H1 (cell line): Measurements from ENCODE around the gene ANGEL2. TPM values are rescaled to one million over a fixed set of nuclear protein-coding genes. Genes with fewer than 3 reads are reported as not detected.

Experiments
- CTCF ChIA-PET: fragments of 300-600 bp; sonication (Branson Sonifier 250); formaldehyde crosslinking; loops from one replicate; lab custom pipeline; 2021; ENCODE audit not compliant: partially characterized antibody; lab: Charles Lee
- POLR2A ChIA-PET: fragments of 300-600 bp; sonication (Branson Sonifier 250); formaldehyde crosslinking; loops from one replicate; lab custom pipeline; 2021; ENCODE audit warnings: inconsistent platforms; ENCODE audit not compliant: partially characterized antibody; lab: Charles Lee
- DNase-seq, 2 experiments: peaks; one replicate each; pipeline versions ENCODE4 v3.0.0 to v3.0.0-alpha.2; 2010 to 2022; ENCODE audit warnings: low spot score in 2 of 2, low read depth in 1 of 2, mixed read lengths in 1 of 2
- FAIRE-seq: peaks from 2 replicates; lab custom pipeline; 2011; peaks lifted over from hg19 to GRCh38; lab: Jason Lieb, UNC
- H2AFZ ChIP-seq: 2 replicates; pipeline ENCODE4 v1.8.1; 2012; ENCODE audit warnings: low read length, inconsistent platforms
- H2AK5ac ChIP-seq: 2 replicates; pipeline ENCODE4 v1.6.1; 2013; ENCODE audit warnings: low read depth, low read length
- H2BK120ac ChIP-seq: replicated peaks from 2 replicates; pipeline ENCODE3; 2013; ENCODE audit warnings: low read depth, low read length, inconsistent platforms
- H2BK12ac ChIP-seq: 2 replicates; pipeline ENCODE4 v1.6.1; 2013; ENCODE audit warnings: low read depth, low read length
- H2BK15ac ChIP-seq: 2 replicates; pipeline ENCODE4 v1.6.1; 2013; ENCODE audit warnings: low read length
- H2BK20ac ChIP-seq: 2 replicates; pipeline ENCODE4 v1.6.1; 2013; ENCODE audit warnings: low read length
- H2BK5ac ChIP-seq: 2 replicates; pipeline ENCODE4 v1.6.1; 2013; ENCODE audit warnings: low read depth, low read length
- H3K14ac ChIP-seq: 2 replicates; pipeline ENCODE4 v1.6.1; 2013; ENCODE audit warnings: inconsistent platforms; ENCODE audit not compliant: insufficient read length
- H3K18ac ChIP-seq: 2 replicates; pipeline ENCODE4 v1.6.1; 2013; ENCODE audit warnings: low read length; ENCODE audit errors: extremely low read depth
- H3K23ac ChIP-seq: 2 replicates; pipeline ENCODE4 v1.6.1; 2013; ENCODE audit warnings: inconsistent platforms; ENCODE audit not compliant: insufficient read length
- H3K23me2 ChIP-seq: 2 replicates; pipeline ENCODE4 v1.6.1; 2013; ENCODE audit warnings: low read depth, low read length
- H3K27ac ChIP-seq: 2 replicates; pipeline ENCODE4 v1.6.1; 2011; ENCODE audit warnings: low read depth, low read length, inconsistent platforms
- H3K27me3 ChIP-seq, 4 experiments: replicated peaks in 1 of 4; 1 replicate in 1 of 4; 2 replicates in 3 of 4; pipeline versions ENCODE4 v1.6.1 to v1.8.1; 2011 to 2013; ENCODE audit warnings: low read length in 3 of 4, mild to moderate bottlenecking in 3 of 4, inconsistent platforms in 2 of 4, mixed read lengths in 2 of 4, moderate library complexity in 1 of 4; ENCODE audit not compliant: control insufficient read depth in 3 of 4, insufficient read depth in 3 of 4; ENCODE audit errors: extremely low read depth in 1 of 4
- H3K36me3 ChIP-seq, 4 experiments: 2 replicates each; pipeline versions ENCODE4 v1.6.1 to v1.8.1; 2011 to 2013; ENCODE audit warnings: mild to moderate bottlenecking in 4 of 4, low read length in 3 of 4, moderate library complexity in 2 of 4, control low read depth in 1 of 4, inconsistent platforms in 1 of 4; ENCODE audit not compliant: insufficient read depth in 4 of 4, control insufficient read depth in 2 of 4
- H3K4ac ChIP-seq: replicated peaks from 2 replicates; pipeline ENCODE3; 2013; ENCODE audit warnings: low read length, low read depth, mixed read lengths, inconsistent platforms; ENCODE audit not compliant: insufficient read length
- H3K4me1 ChIP-seq, 4 experiments: replicated peaks in 1 of 4; 1 replicate in 1 of 4; 2 replicates in 3 of 4; pipeline versions ENCODE4 v1.6.1 to v1.8.1; 2011 to 2013; ENCODE audit warnings: low read length in 3 of 4, inconsistent platforms in 2 of 4, mixed read lengths in 1 of 4; ENCODE audit not compliant: insufficient read depth in 4 of 4, control insufficient read depth in 3 of 4
- H3K4me2 ChIP-seq, 2 experiments: 2 replicates each; pipeline versions ENCODE4 v1.6.1 to v1.8.1; 2011 to 2013; ENCODE audit warnings: low read depth in 2 of 2, low read length in 2 of 2, control low read depth in 1 of 2, inconsistent platforms in 1 of 2, mild to moderate bottlenecking in 1 of 2; ENCODE audit not compliant: insufficient read depth in 1 of 2
- H3K4me3 ChIP-seq, 4 experiments: fragments of 200-600, 300-600 bp in 1 of 4; sonication (generic), shearing (Covaris generic), sonication (Bioruptor Twin) in 1 of 4; 2 replicates each; pipeline versions ENCODE4 v1.5.1 to v1.8.1; 2011 to 2016; ENCODE audit warnings: low read length in 4 of 4, low read depth in 3 of 4, control low read depth in 2 of 4, inconsistent platforms in 2 of 4, mild to moderate bottlenecking in 2 of 4, mixed read lengths in 1 of 4, moderate library complexity in 1 of 4; ENCODE audit not compliant: insufficient read depth in 2 of 4; ENCODE audit errors: extremely low read depth in 1 of 4
- H3K56ac ChIP-seq: replicated peaks from 2 replicates; pipeline ENCODE3; 2013; ENCODE audit warnings: low read depth, mild to moderate bottlenecking, mixed read lengths, low read length, inconsistent platforms; ENCODE audit not compliant: insufficient read length
- H3K79me1 ChIP-seq: 2 replicates; pipeline ENCODE4 v1.6.1; 2013; ENCODE audit warnings: low read depth, low read length, control low read depth
- H3K79me2 ChIP-seq, 2 experiments: 2 replicates each; pipeline versions ENCODE4 v1.6.1 to v1.8.1; 2012 to 2013; ENCODE audit warnings: low read length in 2 of 2, mild to moderate bottlenecking in 2 of 2, inconsistent platforms in 1 of 2; ENCODE audit not compliant: insufficient read depth in 2 of 2, control insufficient read depth in 1 of 2
- H3K9ac ChIP-seq, 4 experiments: replicated peaks in 1 of 4; 1 replicate in 1 of 4; 2 replicates in 3 of 4; pipeline versions ENCODE4 v1.6.1 to v1.8.1; 2011 to 2013; ENCODE audit warnings: low read depth in 3 of 4, low read length in 3 of 4, control low read depth in 2 of 4, mild to moderate bottlenecking in 2 of 4, moderate library complexity in 2 of 4, inconsistent platforms in 1 of 4; ENCODE audit errors: extremely low read depth in 1 of 4
- H3K9me3 ChIP-seq, 2 experiments: 2 replicates each; pipeline versions ENCODE4 v1.6.1 to v1.8.1; 2012 to 2013; ENCODE audit warnings: mild to moderate bottlenecking in 2 of 2, moderate library complexity in 2 of 2, control low read depth in 1 of 2, inconsistent platforms in 1 of 2, low read depth in 1 of 2, low read length in 1 of 2, mixed read lengths in 1 of 2; ENCODE audit not compliant: insufficient read depth in 2 of 2
- H4K20me1 ChIP-seq, 2 experiments: replicated peaks in 1 of 2; 2 replicates each; pipeline versions ENCODE3 to v1.8.1; 2011 to 2013; ENCODE audit warnings: inconsistent platforms in 2 of 2, low read length in 2 of 2, mild to moderate bottlenecking in 1 of 2; ENCODE audit not compliant: insufficient read depth in 2 of 2, control insufficient read depth in 1 of 2
- H4K5ac ChIP-seq: 2 replicates; pipeline ENCODE4 v1.6.1; 2013; ENCODE audit warnings: low read length, low read depth, mixed read lengths, inconsistent platforms; ENCODE audit not compliant: insufficient read length
- H4K8ac ChIP-seq: 2 replicates; pipeline ENCODE4 v1.8.0; 2013; ENCODE audit warnings: mild to moderate bottlenecking, moderate library complexity, low read length, inconsistent platforms; ENCODE audit not compliant: insufficient read depth; ENCODE audit errors: extremely low read depth
- H4K91ac ChIP-seq: replicated peaks from 2 replicates; pipeline ENCODE3; 2013; ENCODE audit warnings: low read length, mixed read lengths, inconsistent platforms; ENCODE audit not compliant: insufficient read length
- BCL11A ChIP-seq, 2 experiments: IDR thresholded peaks; one replicate each; pipeline ENCODE4 v1.6.1; 2011; ENCODE audit warnings: low read depth in 2 of 2, low read length in 2 of 2, mild to moderate bottlenecking in 2 of 2
- CBX8 ChIP-seq: fragments of 300-800, 300-1000 bp; sonication (generic); IDR thresholded peaks from 2 replicates; pipeline ENCODE4 v1.7.1; 2016; ENCODE audit warnings: low read depth, low read length, borderline replicate concordance
- CEBPB ChIP-seq: IDR thresholded peaks from 2 replicates; pipeline ENCODE4 v1.6.1; 2012; ENCODE audit warnings: low read depth, low read length
- JUND ChIP-seq: IDR thresholded peaks from 2 replicates; pipeline ENCODE4 v1.6.1; 2011; ENCODE audit warnings: mild to moderate bottlenecking, improper control_type of control experiment, low read length
- RNF2 ChIP-seq: fragments of 200-900, 300-1000 bp; sonication (generic); IDR thresholded peaks from 2 replicates; pipeline ENCODE4 v1.7.1; 2016; ENCODE audit warnings: borderline replicate concordance, low read depth, mild to moderate bottlenecking, antibody characterized with exemption, low read length; ENCODE audit not compliant: poor library complexity, severe bottlenecking; ENCODE audit errors: missing control alignments
- TEAD4 ChIP-seq: IDR thresholded peaks from 2 replicates; pipeline ENCODE4 v1.6.1; 2012; ENCODE audit warnings: low read depth, low read length, inconsistent platforms, mixed read lengths
- WGBS, 2 experiments: shearing (Covaris generic) in 1 of 2; methylation state at CpG; one replicate each; pipeline versions ENCODE4 v1.1.6 to v1.1.7; 2013 to 2015; ENCODE audit warnings: low lambda C conversion rate in 2 of 2, mixed read lengths in 2 of 2, inconsistent platforms in 1 of 2, low coverage in 1 of 2, missing lambda C conversion rate in 1 of 2; ENCODE audit not compliant: insufficient replicate concordance in 2 of 2, insufficient coverage in 1 of 2, insufficient read length in 1 of 2; ENCODE audit errors: extremely low coverage in 1 of 2, missing lambda C conversion rate in 1 of 2; 5-methylcytosine and 5-hydroxymethylcytosine counted together
- polyA plus RNA-seq, 7 experiments: library from polyadenylated mRNA; depleted of rRNA in 3 of 7; stranded (reverse) in 5 of 7; unstranded in 2 of 7; fragments of >200 nt in 5 of 7; fragments of 200-250 nt in 2 of 7; gene quantifications; 1 replicate in 5 of 7; 2 replicates in 1 of 7; 4 replicates in 1 of 7; pipeline versions ENCODE4 v1.2.1 to v1.2.3, GENCODE V29; 2011 to 2013; ENCODE audit warnings: missing spikeins in 2 of 7, mixed read lengths in 2 of 7
- total RNA-seq: library from RNA; stranded (reverse); fragmentation: NEBNext Ultra II Directional; extraction: Animal tissue kit (Norgen Biotek cat#: 25700); gene quantifications from 2 replicates; pipeline ENCODE4 v1.2.1, GENCODE V29; 2021
- TF ChIP-seq, protein P1 (sequence below): IDR thresholded peaks from 2 replicates; pipeline ENCODE4 v1.6.1; 2011; ENCODE audit warnings: low read depth, mild to moderate bottlenecking, low read length; ENCODE audit not compliant: insufficient read depth

The ANGEL2 gene
- total and polyA plus RNA-seq, 2 of the 8 experiments (the other 6 are each of a cell fraction or from before 2014, with no cell fraction given) = 18.1 to 39.9 TPM

- H2BK12ac ChIP-seq = no peak overlapping the region
- no peak overlapping the region for H4K5ac ChIP-seq
- H3K14ac ChIP-seq = no peak overlapping the region
- no peak overlapping the region for H4K91ac ChIP-seq
- H3K56ac ChIP-seq = no peak overlapping the region
- peaks cover 11% of the 10 kb centered on the region for H3K79me1 ChIP-seq
- H4K8ac ChIP-seq = no peak overlapping the region
- ChIA-PET CTCF (interaction anchor here (1.4 to 2.1 kb wide), 2 partner anchors 36 to 39 kb away, joined by 5 read pairs; no protein-coding TSS in a partner anchor), POLR2A (interaction anchor here (0.6 to 12.7 kb wide), 8 partner anchors 7 to 57 kb away, joined by 3 to 240 read pairs (median 9); partner anchors contain the start of gene VASH2)
- peak overlapping the region; percentile 7; the same call in 1 of the 2 replicates for H3K27ac ChIP-seq
- no peak overlapping the region for H3K23ac ChIP-seq
- no peak overlapping the region for H2AFZ ChIP-seq
- 0 out of 2 replicates have a peak overlapping the region, but pooled peaks have one; percentile 10 for H2BK5ac ChIP-seq
- H2BK15ac ChIP-seq = no peak overlapping the region
- 95% methylated on average over 18 of the region's 18 CpGs; no CpG with 5 or more reads in 1 of the 2 experiments for WGBS, 2 experiments
- no peak overlapping the region for H3K4me2 ChIP-seq
- FAIRE-seq (no peak), DNase-seq (no peak)
- peaks cover 0 to 13% of the 10 kb centered on the region in 2 experiments for H4K20me1 ChIP-seq
- H3K79me2 ChIP-seq = peaks cover 0 to 48% of the 10 kb centered on the region in 2 experiments; a peak in 2 of 4 replicates
- no peak overlapping the region for H2BK120ac ChIP-seq
- H2AK5ac ChIP-seq = no peak overlapping the region
- H3K9me3 ChIP-seq = no peaks in the 10 kb centered on the region
- no peaks in the 10 kb centered on the region for H3K23me2 ChIP-seq
- no peak overlapping the region for H3K4ac ChIP-seq
- peaks cover 48 to 100% (median 87%) of the 10 kb centered on the region in 4 experiments for H3K36me3 ChIP-seq
- peaks cover 3 to 12% (median 7%) of the 10 kb centered on the region in 4 experiments; a peak in 5 of 7 replicates for H3K4me1 ChIP-seq
- H2BK20ac ChIP-seq = no peak overlapping the region
- no peak overlapping the region for H3K9ac ChIP-seq
- no peak overlapping the region for H3K4me3 ChIP-seq
- no peaks in the 10 kb centered on the region for H3K27me3 ChIP-seq
- no peak overlapping the region; the same call in 1 of the 2 replicates for H3K18ac ChIP-seq
- no peak for TF ChIP-seq TEAD4
- no peak for TF ChIP-seq CEBPB
- TF ChIP-seq BCL11A (IDR thresholded peaks at IDR 0.05; ENCODE audit: low read depth in 2 of 2, low read length in 2 of 2) = no peak
- no peak for TF ChIP-seq JUND
- TF ChIP-seq, protein P1, sequence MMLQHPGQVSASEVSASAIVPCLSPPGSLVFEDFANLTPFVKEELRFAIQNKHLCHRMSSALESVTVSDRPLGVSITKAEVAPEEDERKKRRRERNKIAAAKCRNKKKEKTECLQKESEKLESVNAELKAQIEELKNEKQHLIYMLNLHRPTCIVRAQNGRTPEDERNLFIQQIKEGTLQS = no peak
- no peak for TF ChIP-seq CBX8
- no peak for TF ChIP-seq RNF2
Measured at GRCh38 chr1:212959266-212960220, 56.1 kb downstream of the ANGEL2 start.
